Esophagus squamous epithelium (tissue), 4 donors: ENCODE results near the gene HECA.

ENCODE experiments used
- CTCF ChIP-seq, 6 experiments: fragments of 450-650 bp in 4 of 6; fragments of 200-600 bp in 2 of 6; sonication (generic) in 2 of 6; IDR thresholded peaks; one replicate each; pipeline ENCODE4 v1.5.1; 2016 to 2019; ENCODE audit warnings: antibody characterized with exemption in 6 of 6, mild to moderate bottlenecking in 4 of 6, moderate library complexity in 4 of 6
- POLR2A ChIP-seq, 4 donors: fragments of 450-650 bp; IDR thresholded peaks; one replicate each; pipeline ENCODE4 v1.6.1; 2017; ENCODE audit warnings: antibody characterized with exemption in 4 of 4, mild to moderate bottlenecking in 4 of 4, moderate library complexity in 3 of 4

DNA sequence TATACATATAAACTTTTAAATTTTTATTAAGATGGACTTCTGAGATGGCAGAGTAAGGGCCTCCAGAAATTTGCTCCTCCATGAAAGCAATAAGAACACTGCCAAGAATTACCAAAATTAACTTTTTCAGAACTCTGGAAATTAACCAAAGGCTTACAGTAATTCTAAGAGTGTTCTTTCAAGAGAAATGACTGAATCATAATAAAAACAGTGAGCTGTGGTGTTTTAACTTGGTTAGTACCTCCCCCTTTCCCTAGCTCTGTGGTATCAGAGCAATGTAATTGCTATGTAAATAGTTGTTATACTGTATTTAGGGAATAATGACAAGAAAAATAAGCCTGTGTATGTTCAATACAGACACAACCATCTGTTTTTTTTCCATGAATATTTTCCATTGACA, 19.0 kb downstream of the HECA start:
- TF ChIP-seq CTCF (IDR thresholded peaks at IDR 0.05) = no peak
- TF ChIP-seq POLR2A (IDR thresholded peaks at IDR 0.05) = no peak
